SIG-M5 treated with dmso at 0.1 percent for 504 hours (cell line): ENCODE results near the gene TMEM121.

Experiments
- DNase-seq: peaks from one replicate; lab custom pipeline; 2025; ENCODE audit not compliant: unreplicated experiment; lab: John Stamatoyannopoulos, UW

TMEM121 gene

GRCh38 chr14:105527826-105528585 is 1.6 kb downstream of the TMEM121 start:
- DNase-seq = peak; percentile 56

GRCh38 chr14:105528586-105529318 is 2.4 kb downstream of the TMEM121 start:
- DNase-seq = no peak

DNA sequence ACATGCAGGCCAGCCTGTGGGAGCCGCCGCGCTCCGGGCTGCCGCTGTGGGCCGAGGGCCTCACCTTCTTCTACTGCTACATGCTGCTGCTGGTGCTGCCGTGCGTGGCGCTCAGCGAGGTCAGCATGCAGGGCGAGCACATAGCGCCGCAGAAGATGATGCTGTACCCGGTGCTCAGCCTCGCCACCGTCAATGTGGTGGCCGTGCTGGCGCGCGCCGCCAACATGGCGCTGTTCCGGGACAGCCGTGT is 2.9 kb downstream of the TMEM121 start:
- DNase-seq = no peak

GRCh38 chr14:105529569-105530284 is 3.3 kb downstream of the TMEM121 start:
- no peak for DNase-seq

DNA sequence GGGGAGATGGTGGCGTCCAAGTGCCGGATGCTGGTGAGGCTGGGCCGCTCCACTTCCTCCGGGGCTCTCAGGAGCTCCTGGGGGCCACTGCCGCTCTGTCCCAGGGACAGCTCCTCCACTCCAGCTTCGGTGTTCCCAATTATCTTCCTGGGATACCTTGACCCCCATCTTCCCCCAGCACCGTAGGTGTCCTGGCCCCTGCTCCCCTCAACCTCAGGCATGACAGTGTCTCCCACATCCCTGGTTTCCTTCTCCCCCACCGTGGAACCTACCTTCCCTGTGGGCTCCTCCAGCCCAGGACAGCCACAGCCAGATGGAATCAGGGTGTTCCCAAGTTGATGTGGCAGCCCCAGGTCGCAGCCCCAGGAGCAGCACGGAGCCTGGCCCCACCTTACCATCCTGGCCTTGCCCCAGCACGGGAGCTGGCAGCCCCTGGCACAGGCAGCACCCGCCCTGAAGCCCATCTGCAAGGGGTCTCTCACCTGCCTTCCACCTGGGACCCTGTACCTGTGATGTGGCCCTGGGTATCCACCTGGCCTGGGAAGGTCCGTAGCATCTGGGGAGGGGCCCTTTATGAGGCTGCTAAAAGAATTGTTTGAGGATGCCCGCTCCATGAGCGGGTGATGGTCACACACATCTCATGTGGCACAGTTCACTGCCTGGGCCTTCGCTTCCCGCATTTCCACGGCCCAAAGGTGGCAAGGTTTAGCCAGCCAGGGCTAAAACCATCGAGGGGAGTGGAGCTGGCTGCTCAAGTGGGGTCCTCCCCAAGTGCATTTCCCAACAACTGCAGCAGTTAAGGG is 4.1 kb downstream of the TMEM121 start:
- DNase-seq = no peak

GRCh38 chr14:105531088-105531893 is 4.9 kb downstream of the TMEM121 start:
- DNase-seq = no peak

GRCh38 chr14:105531894-105532623 is 5.7 kb downstream of the TMEM121 start:
- DNase-seq = no peak

- DNase-seq = peak; percentile 14
Measured at GRCh38 chr14:105532735-105533141, 6.4 kb downstream of the TMEM121 start.

DNA sequence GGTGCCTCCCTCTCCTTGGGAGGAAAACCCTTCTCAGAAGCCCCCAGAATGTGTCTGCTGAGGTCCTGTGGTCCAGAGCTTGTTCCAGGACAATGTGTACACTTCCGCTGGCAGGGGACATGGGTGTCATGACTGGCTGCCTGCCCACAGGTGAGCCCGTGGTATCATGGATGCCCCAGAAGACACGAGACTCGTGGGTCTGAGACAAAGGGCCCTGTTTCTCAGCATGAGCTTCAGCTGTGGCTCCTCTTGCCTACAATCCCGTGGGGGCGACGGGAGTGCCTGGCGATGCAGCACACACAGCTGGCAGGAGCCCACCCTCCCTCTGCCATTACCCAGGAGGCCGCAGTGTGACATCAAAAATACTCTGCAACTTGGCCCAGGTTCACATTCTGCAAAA is 7.0 kb downstream of the TMEM121 start:
- no peak for DNase-seq

DNA sequence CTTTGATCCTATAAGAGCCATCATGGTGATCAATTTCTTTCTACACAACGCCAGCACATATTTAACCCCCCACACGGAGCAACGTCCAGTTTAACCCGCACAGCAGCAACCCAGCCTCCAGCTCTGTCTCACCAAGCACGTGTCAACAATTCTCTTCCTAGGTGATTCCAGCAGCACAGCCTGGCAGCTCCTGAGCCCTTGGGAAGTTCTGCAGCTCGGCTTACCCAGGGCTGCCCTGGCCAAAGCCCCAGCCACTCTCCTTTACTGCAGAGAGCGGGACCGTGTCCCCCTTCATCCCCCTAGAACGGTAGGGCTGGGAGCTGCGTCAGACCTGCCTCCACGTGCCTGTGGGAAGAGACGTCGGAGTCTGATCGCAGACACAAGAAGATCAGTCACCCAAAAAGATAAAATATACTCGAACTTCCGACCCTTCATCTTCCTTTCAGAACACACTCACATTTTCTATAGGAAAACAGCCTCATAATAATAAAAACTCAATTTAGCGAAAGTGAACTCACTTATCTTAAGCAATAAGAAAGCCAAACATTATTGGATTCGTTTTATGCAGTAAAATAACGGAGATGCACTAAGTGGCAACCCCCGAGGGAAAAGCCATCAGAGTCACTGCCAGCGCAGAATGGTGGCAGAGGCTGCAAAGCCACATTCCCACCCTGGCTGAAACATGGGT is 7.6 kb downstream of the TMEM121 start:
- no peak for DNase-seq

DNA sequence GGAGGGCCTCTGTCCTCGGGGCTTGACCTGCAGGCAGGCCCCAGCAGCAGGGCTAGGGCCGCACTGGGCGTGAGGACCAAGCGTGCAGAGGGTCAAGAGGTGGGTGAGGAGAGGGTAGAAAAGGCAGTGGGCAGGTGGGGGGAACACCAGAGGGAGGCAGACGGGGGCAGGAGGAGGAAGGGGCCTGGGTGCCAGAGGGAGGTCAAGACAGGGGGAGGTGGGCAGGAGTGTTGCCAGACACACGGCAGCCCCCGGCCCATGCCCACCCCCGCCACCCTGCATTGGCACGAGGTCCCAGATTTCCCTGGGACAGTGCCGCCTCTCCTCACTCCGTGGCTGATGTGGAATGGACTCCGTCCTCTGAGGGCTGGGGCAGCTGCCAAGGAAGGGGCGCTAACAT is 8.2 kb downstream of the TMEM121 start:
- no peak for DNase-seq

- DNase-seq = no peak
Measured at GRCh38 chr14:105536051-105536450, 9.7 kb downstream of the TMEM121 start.

DNA sequence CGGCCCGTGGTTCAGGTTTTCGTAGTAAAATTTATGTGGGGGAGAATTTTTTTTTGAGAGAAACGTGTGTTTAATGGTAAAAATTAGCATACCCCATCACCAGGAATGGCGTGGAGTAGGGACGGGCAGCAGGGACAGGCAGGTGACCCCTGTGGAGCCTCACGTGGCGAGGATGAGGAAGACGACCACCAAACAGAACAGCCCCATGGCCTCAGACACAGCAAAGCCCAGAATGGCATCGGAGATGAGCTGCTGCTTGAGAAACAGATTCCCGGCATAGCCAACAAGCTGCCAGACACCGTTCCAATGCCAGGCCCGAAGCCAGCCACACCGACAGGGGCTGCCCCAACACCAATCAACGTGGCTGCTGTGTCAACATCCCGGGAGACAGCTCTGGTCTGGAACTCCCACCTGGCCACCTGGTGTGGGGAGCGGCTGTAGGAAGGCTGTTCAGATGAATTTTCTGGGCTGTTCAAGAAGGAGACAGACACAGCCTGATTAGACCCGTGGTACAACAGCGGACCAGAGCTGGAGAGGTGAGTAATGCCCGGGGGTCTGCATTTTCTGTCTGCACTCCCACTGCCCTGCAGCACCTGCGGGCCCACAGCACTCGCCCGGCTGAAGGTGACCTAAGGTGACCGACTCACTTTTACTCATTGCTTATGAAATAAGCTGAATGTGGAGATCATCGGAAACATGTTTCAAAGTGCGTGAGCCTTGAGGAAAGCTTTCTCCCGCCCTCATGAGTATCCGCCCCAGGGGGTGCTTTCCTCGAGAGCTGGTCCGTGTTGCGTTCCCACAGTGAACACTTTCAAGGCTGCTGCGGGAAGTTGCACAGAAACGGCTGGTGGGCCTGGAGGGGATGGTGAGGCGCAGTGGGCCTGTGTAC is 10.6 kb downstream of the TMEM121 start:
- DNase-seq = no peak

GRCh38 chr14:105537580-105538474 is 11.4 kb downstream of the TMEM121 start:
- no peak for DNase-seq

DNA sequence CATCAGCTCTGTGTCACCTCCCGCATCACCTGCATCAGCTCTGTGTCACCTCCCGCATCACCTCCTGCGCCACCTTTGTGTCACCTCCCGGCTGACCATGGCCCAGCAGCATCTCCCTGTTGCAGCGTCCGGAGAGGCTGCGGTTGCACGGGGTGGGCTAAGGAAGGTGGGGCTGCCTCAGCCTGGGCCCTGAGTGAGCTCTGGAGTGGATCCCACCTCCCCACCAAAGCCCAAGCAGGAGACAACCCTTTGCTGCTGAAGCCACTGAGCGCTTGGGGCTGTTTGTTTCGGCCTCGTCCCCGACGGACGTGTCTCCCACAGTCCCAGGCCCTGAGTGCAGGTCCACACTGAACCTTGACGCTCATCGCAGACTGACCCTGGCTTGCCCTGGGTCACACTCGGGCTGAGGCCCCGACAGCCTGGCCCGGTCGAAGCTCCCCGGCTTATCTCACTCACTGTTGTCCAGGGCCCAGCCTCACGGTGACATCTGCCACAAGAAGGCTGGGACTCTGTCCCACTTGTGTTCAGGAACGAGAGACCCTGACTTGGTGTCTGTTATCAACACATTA is 12.2 kb downstream of the TMEM121 start:
- no peak for DNase-seq

DNA sequence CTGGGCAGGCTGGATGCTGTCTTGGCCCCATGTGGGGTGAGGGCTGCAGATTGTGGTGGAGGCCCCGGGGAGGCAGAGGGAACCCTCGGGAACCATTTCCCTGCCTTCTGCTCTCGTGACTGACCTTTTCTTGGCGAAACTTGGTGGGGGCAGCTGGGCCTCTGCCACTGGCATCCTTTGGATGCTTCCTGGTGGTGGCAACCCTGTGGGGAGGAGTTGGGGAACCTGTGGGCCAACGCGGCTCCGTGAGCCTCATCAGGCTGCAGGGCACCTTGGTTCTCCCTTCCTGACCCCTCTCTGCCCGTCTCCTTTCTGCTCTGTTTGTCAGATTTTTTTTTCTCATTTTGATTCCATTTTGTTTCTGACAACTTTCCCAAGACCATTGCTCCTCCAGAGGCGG is 14.4 kb downstream of the TMEM121 start:
- DNase-seq = no peak
